Spleen (tissue), 7 donors: ENCODE data around the gene ATP10A.

Source experiments
- CTCF ChIP-seq, 11 experiments: fragments of 200-600 bp in 7 of 11; fragments of 450-650 bp in 4 of 11; sonication (generic) in 4 of 11; IDR thresholded peaks in 8 of 11; conservative IDR thresholded peaks in 3 of 11; 1 replicate in 7 of 11; 2 replicates in 4 of 11; pipeline versions ENCODE4 v1.4.0 to v1.8.0; 2016 to 2021; ENCODE audit warnings: antibody characterized with exemption in 11 of 11, inconsistent platforms in 4 of 11, mild to moderate bottlenecking in 1 of 11
- POLR2AphosphoS5 ChIP-seq, 3 donors: sonication (generic); formaldehyde crosslinking; IDR thresholded peaks; one replicate each; pipeline ENCODE4 v1.5.1; 2017; ENCODE audit warnings: antibody characterized with exemption in 3 of 3
- donor health status: DM: no; HTN: no; CAD: no; lungs with moderate emphysema.
- donor health status: DM: no; HTN: no; CAD: no.
- donor health status: DM: no; HTN: no; CAD: no.

- TF ChIP-seq CTCF (IDR thresholded peaks at IDR 0.05 in 8 of 11, conservative IDR thresholded peaks at IDR 0.05 in 3 of 11) (no peak), POLR2AphosphoS5 (IDR thresholded peaks at IDR 0.05) (no peak)
Measured at GRCh38 chr15:25773248-25773647, 89.9 kb downstream of the ATP10A start.
